CD4-positive, alpha-beta T cell (primary cell): ENCODE results near the gene MAPT. TPM values are rescaled to one million over a fixed set of nuclear protein-coding genes. Genes with fewer than 3 reads are reported as not detected.

Source experiments
- ATAC-seq: fragments of 200-7000 bp; cut with Tn5 transposase; one replicate; pipeline ENCODE4 v1.10.0; 2022; ENCODE audit warnings: mild to moderate bottlenecking; ENCODE audit not compliant: poor library complexity
- CTCF ChIA-PET: fragments of 350-600 bp; sonication (Branson Sonifier 250); formaldehyde crosslinking; loops from one replicate; lab custom pipeline; 2021; ENCODE audit warnings: antibody characterized with exemption, inconsistent platforms; lab: Charles Lee
- POLR2A ChIA-PET: fragments of 350-600 bp; sonication (Branson Sonifier 250); formaldehyde crosslinking; loops from one replicate; lab custom pipeline; 2021; ENCODE audit warnings: antibody characterized with exemption, inconsistent platforms; lab: Charles Lee
- DNase-seq, 14 experiments: peaks; one replicate each; pipeline ENCODE4 v3.0.0-alpha.2; 2013 to 2020; ENCODE audit warnings: mixed read lengths in 2 of 14
- H3K27ac ChIP-seq, 2 donors: one replicate each; pipeline versions ENCODE4 v1.5.1 to v1.7.0; 2013; ENCODE audit warnings: low read length in 2 of 2, low read depth in 1 of 2, mild to moderate bottlenecking in 1 of 2
- H3K27me3 ChIP-seq, 2 experiments: 1 replicate in 1 of 2; 2 replicates in 1 of 2; pipeline versions ENCODE4 v1.6.1 to v1.7.0; 2013; ENCODE audit warnings: low read length in 2 of 2, control low read depth in 1 of 2, mild to moderate bottlenecking in 1 of 2, moderate library complexity in 1 of 2; ENCODE audit not compliant: insufficient read depth in 2 of 2, control insufficient read depth in 1 of 2
- H3K36me3 ChIP-seq: one replicate; pipeline ENCODE4 v1.6.1; 2013; ENCODE audit warnings: low read length, control low read depth; ENCODE audit not compliant: insufficient read depth
- H3K4me1 ChIP-seq: one replicate; pipeline ENCODE4 v1.6.1; 2013; ENCODE audit warnings: low read length, control low read depth; ENCODE audit not compliant: insufficient read depth
- H3K4me3 ChIP-seq: one replicate; pipeline ENCODE4 v1.5.1; 2013; ENCODE audit warnings: mild to moderate bottlenecking, low read length, moderate library complexity
- H3K9me3 ChIP-seq, 2 experiments: 1 replicate in 1 of 2; 2 replicates in 1 of 2; pipeline versions ENCODE4 v1.6.1 to v1.7.0; 2013; ENCODE audit warnings: low read length in 2 of 2, mild to moderate bottlenecking in 2 of 2, control low read depth in 1 of 2, moderate library complexity in 1 of 2; ENCODE audit not compliant: control insufficient read depth in 1 of 2, insufficient read depth in 1 of 2
- H3K27ac Mint-ChIP-seq: one replicate; pipeline ENCODE4 v1.8.0; 2020; ENCODE audit warnings: mixed read lengths
- H3K27me3 Mint-ChIP-seq: one replicate; pipeline ENCODE4 v1.8.0; 2021; ENCODE audit warnings: mixed read lengths
- H3K36me3 Mint-ChIP-seq: one replicate; pipeline ENCODE4 v1.8.0; 2021; ENCODE audit warnings: low read depth, mixed read lengths
- H3K4me1 Mint-ChIP-seq: one replicate; pipeline ENCODE4 v1.8.0; 2021; ENCODE audit warnings: low read depth, mixed read lengths
- H3K4me3 Mint-ChIP-seq: one replicate; pipeline ENCODE4 v1.8.0; 2020; ENCODE audit warnings: mild to moderate bottlenecking, mixed read lengths
- H3K9me3 Mint-ChIP-seq: one replicate; pipeline ENCODE4 v1.8.0; 2020; ENCODE audit warnings: mixed read lengths
- CTCF ChIP-seq: fragments of 200-600 bp; IDR thresholded peaks from one replicate; pipeline ENCODE4 v1.8.0; 2022; ENCODE audit warnings: antibody characterized with exemption, mild to moderate bottlenecking
- intact Hi-C, 2 experiments: fragments of 100-400 bp; cut with DNase I in 1 of 2; cut with micrococcal nuclease in 1 of 2; formaldehyde crosslinking; loops; one replicate each; pipeline versions ENCODE4 v1.15.1 to v1.9.0; 2023 to 2025; cut with DNase I, micrococcal nuclease
- total RNA-seq, 174 experiments: library from RNA in 2 of 174; stranded (reverse) in 2 of 174; gene quantifications; one replicate each; pipeline ENCODE4 v1.2.3 and lab custom pipeline; 2021 to 2026

MAPT gene
- total RNA-seq, 2 experiments from 2014 or later = 0.41 to 0.53 TPM

- ATAC-seq = no peak
- Histone ChIP-seq H3K36me3 (no peaks in the 10 kb centered on the region), H3K4me3 (no peak overlapping the region), H3K4me1 (no peaks in the 10 kb centered on the region), H3K27ac (no peak overlapping the region), H3K9me3 (no peaks in the 10 kb centered on the region), H3K27me3 (no peaks in the 10 kb centered on the region)
- POLR2A ChIA-PET = no interaction called here
- no peak for TF ChIP-seq CTCF
- Mint-ChIP-seq H3K36me3 (no peaks in the 10 kb centered on the region), H3K9me3 (peaks cover 2% of the 10 kb centered on the region), H3K27me3 (no peaks in the 10 kb centered on the region), H3K4me3 (no peak overlapping the region), H3K4me1 (no peaks in the 10 kb centered on the region), H3K27ac (no peak overlapping the region)
- intact Hi-C loops = no loop called here
- DNase-seq = no peak
- CTCF ChIA-PET = interaction anchor here (0.7 kb wide), 1 partner anchor 15 kb away, joined by 3 read pairs; no protein-coding TSS in a partner anchor
These were observed 83.1 kb downstream of the MAPT start for GRCh38 chr17:45977506-45977824.

- Mint-ChIP-seq H3K4me3 (no peak overlapping the region), H3K27me3 (no peaks in the 10 kb centered on the region), H3K9me3 (no peaks in the 10 kb centered on the region), H3K4me1 (no peaks in the 10 kb centered on the region), H3K27ac (no peak overlapping the region), H3K36me3 (no peaks in the 10 kb centered on the region)
- Histone ChIP-seq H3K36me3 (no peaks in the 10 kb centered on the region), H3K4me1 (no peaks in the 10 kb centered on the region), H3K4me3 (no peak overlapping the region), H3K9me3 (no peaks in the 10 kb centered on the region), H3K27me3 (no peaks in the 10 kb centered on the region), H3K27ac (no peak overlapping the region)
- CTCF ChIA-PET = interaction anchor here (0.7 kb wide), 1 partner anchor 14 kb away, joined by 3 read pairs; no protein-coding TSS in a partner anchor
- intact Hi-C loops = no loop called here
- no peak for TF ChIP-seq CTCF
- no peak for ATAC-seq
- DNase-seq = no peak
- POLR2A ChIA-PET = no interaction called here
These were observed 83.7 kb downstream of the MAPT start for GRCh38 chr17:45977976-45978626.

GRCh38 chr17:45979137-45979536 is 84.8 kb downstream of the MAPT start:
- ATAC-seq = no peak
- Mint-ChIP-seq H3K36me3 (no peaks in the 10 kb centered on the region), H3K27ac (no peak overlapping the region), H3K9me3 (no peaks in the 10 kb centered on the region), H3K4me1 (no peaks in the 10 kb centered on the region), H3K27me3 (no peaks in the 10 kb centered on the region), H3K4me3 (no peak overlapping the region)
- no peak for TF ChIP-seq CTCF
- CTCF ChIA-PET = no interaction called here
- POLR2A ChIA-PET = no interaction called here
- H3K4me1 ChIP-seq = no peaks in the 10 kb centered on the region
- DNase-seq = no peak
- H3K27me3 ChIP-seq = no peaks in the 10 kb centered on the region
- H3K27ac ChIP-seq = no peak overlapping the region
- H3K9me3 ChIP-seq = no peaks in the 10 kb centered on the region
- H3K36me3 ChIP-seq = no peaks in the 10 kb centered on the region
- intact Hi-C loops = no loop called here
- no peak overlapping the region for H3K4me3 ChIP-seq
